WTC11 (cell line): Measurements from ENCODE around the gene TCEAL3. TPM values are rescaled to one million over a fixed set of nuclear protein-coding genes. Genes with fewer than 3 reads are reported as not detected.

Experiments
- ATAC-seq: fragments of 200-7000 bp; cut with Tn5 transposase; 2 replicates; pipeline ENCODE4 v1.10.0; 2021; ENCODE audit warnings: mild to moderate bottlenecking, moderate library complexity
- CTCF ChIA-PET: fragments of 300-600 bp; sonication (Branson Sonifier 250); formaldehyde crosslinking; loops from one replicate; lab custom pipeline; 2021; ENCODE audit warnings: antibody characterized with exemption; lab: Charles Lee
- POLR2A ChIA-PET: fragments of 350-600 bp; sonication (Branson Sonifier 250); formaldehyde crosslinking; loops from one replicate; lab custom pipeline; 2021; ENCODE audit warnings: antibody characterized with exemption; lab: Charles Lee
- DNase-seq: peaks from one replicate; pipeline ENCODE4 v3.0.0; 2021; ENCODE audit warnings: low spot score
- H3K27ac Mint-ChIP-seq: 2 replicates; pipeline ENCODE4 v1.8.0; 2021; ENCODE audit warnings: mixed read lengths
- H3K27me3 Mint-ChIP-seq: 2 replicates; pipeline ENCODE4 v1.8.0; 2021; ENCODE audit warnings: low read depth, mild to moderate bottlenecking, moderate library complexity, mixed read lengths
- H3K36me3 Mint-ChIP-seq: 2 replicates; pipeline ENCODE4 v1.8.0; 2021; ENCODE audit warnings: mixed read lengths
- H3K4me1 Mint-ChIP-seq: 2 replicates; pipeline ENCODE4 v1.8.0; 2022; ENCODE audit warnings: mixed read lengths
- H3K4me3 Mint-ChIP-seq: 2 replicates; pipeline ENCODE4 v1.8.0; 2021; ENCODE audit warnings: mild to moderate bottlenecking, moderate library complexity, mixed read lengths
- H3K9me3 Mint-ChIP-seq: 2 replicates; pipeline ENCODE4 v1.8.0; 2021; ENCODE audit warnings: mixed read lengths
- CBFB ChIP-seq: sonication (generic); formaldehyde crosslinking; IDR thresholded peaks from 2 replicates; pipeline ENCODE4 v1.8.1; 2022; ENCODE audit warnings: mild to moderate bottlenecking, low read depth, missing genetic modification reagents
- ELF4 ChIP-seq: sonication (generic); formaldehyde crosslinking; IDR thresholded peaks from 2 replicates; pipeline ENCODE4 v1.8.1; 2022; ENCODE audit warnings: low read depth, mild to moderate bottlenecking, moderate library complexity, missing genetic modification reagents
- GTF2I ChIP-seq: fragments of 250-450 bp; sonication (Bioruptor Pico); conservative IDR thresholded peaks from 2 replicates; pipeline ENCODE4 v1.4.0; 2021; ENCODE audit warnings: mild to moderate bottlenecking
- JUN ChIP-seq: sonication (generic); formaldehyde crosslinking; IDR thresholded peaks from 2 replicates; pipeline ENCODE4 v1.8.0; 2023; ENCODE audit warnings: mild to moderate bottlenecking, missing genetic modification reagents
- NFYB ChIP-seq: sonication (generic); formaldehyde crosslinking; conservative IDR thresholded peaks from 2 replicates; pipeline ENCODE4 v1.8.0; 2022; ENCODE audit warnings: low read depth, missing genetic modification reagents
- NR1H2 ChIP-seq: sonication (generic); formaldehyde crosslinking; IDR thresholded peaks from 2 replicates; pipeline ENCODE4 v1.9.0; 2021; ENCODE audit warnings: mild to moderate bottlenecking, moderate library complexity, missing genetic modification reagents
- NR3C1 ChIP-seq: sonication (generic); formaldehyde crosslinking; conservative IDR thresholded peaks from 2 replicates; pipeline ENCODE4 v1.8.1; 2023; ENCODE audit warnings: low read depth, mild to moderate bottlenecking, missing genetic modification reagents
- RELA ChIP-seq: sonication (generic); formaldehyde crosslinking; IDR thresholded peaks from 2 replicates; pipeline ENCODE4 v1.8.1; 2022; ENCODE audit warnings: missing genetic modification reagents, mild to moderate bottlenecking, borderline replicate concordance
- SP1 ChIP-seq: sonication (generic); formaldehyde crosslinking; conservative IDR thresholded peaks from 2 replicates; pipeline ENCODE4 v1.8.1; 2022; ENCODE audit warnings: missing genetic modification reagents
- TP53 ChIP-seq: sonication (generic); formaldehyde crosslinking; IDR thresholded peaks from 2 replicates; pipeline ENCODE4 v1.8.1; 2023; ENCODE audit warnings: mild to moderate bottlenecking, missing genetic modification reagents
- ZNF263 ChIP-seq: sonication (generic); formaldehyde crosslinking; IDR thresholded peaks from 2 replicates; pipeline ENCODE4 v1.8.1; 2022; ENCODE audit warnings: low read depth, mild to moderate bottlenecking, moderate library complexity, missing genetic modification reagents
- ZNF396 ChIP-seq: fragments of 250-450 bp; sonication (Bioruptor Pico); IDR thresholded peaks from 2 replicates; pipeline ENCODE4 v1.8.0; 2021; ENCODE audit warnings: mild to moderate bottlenecking, moderate library complexity, borderline replicate concordance
- total RNA-seq: library from RNA; stranded (reverse); gene quantifications from 3 replicates; pipeline ENCODE4 v1.2.3, GENCODE V29; 2021
- TF ChIP-seq, protein P1 (sequence below): sonication (generic); formaldehyde crosslinking; IDR thresholded peaks from 2 replicates; pipeline ENCODE4 v1.8.1; 2023; ENCODE audit warnings: mild to moderate bottlenecking, moderate library complexity, missing genetic modification reagents
- TF ChIP-seq, protein P2 (sequence below): sonication (generic); formaldehyde crosslinking; IDR thresholded peaks from 2 replicates; pipeline ENCODE4 v1.8.0; 2023; ENCODE audit warnings: missing genetic modification reagents, mild to moderate bottlenecking, borderline replicate concordance
- TF ChIP-seq, protein P3 (sequence below): sonication (generic); formaldehyde crosslinking; IDR thresholded peaks from 2 replicates; pipeline ENCODE4 v1.8.0; 2022; ENCODE audit warnings: mild to moderate bottlenecking, missing genetic modification reagents
- TF ChIP-seq, protein P4 (sequence below): sonication (generic); formaldehyde crosslinking; IDR thresholded peaks from 2 replicates; pipeline ENCODE4 v1.8.0; 2023; ENCODE audit warnings: mild to moderate bottlenecking, missing genetic modification reagents
- TF ChIP-seq, protein P5 (sequence below): sonication (generic); formaldehyde crosslinking; IDR thresholded peaks from 2 replicates; pipeline ENCODE4 v1.8.1; 2023; ENCODE audit warnings: mild to moderate bottlenecking, missing genetic modification reagents, borderline replicate concordance
- TF ChIP-seq, protein P6 (sequence below): sonication (generic); formaldehyde crosslinking; IDR thresholded peaks from 2 replicates; pipeline ENCODE4 v1.8.0; 2023; ENCODE audit warnings: missing genetic modification reagents

TCEAL3 gene
- total RNA-seq, 1 experiment from 2014 or later = 9.3 TPM

DNA sequence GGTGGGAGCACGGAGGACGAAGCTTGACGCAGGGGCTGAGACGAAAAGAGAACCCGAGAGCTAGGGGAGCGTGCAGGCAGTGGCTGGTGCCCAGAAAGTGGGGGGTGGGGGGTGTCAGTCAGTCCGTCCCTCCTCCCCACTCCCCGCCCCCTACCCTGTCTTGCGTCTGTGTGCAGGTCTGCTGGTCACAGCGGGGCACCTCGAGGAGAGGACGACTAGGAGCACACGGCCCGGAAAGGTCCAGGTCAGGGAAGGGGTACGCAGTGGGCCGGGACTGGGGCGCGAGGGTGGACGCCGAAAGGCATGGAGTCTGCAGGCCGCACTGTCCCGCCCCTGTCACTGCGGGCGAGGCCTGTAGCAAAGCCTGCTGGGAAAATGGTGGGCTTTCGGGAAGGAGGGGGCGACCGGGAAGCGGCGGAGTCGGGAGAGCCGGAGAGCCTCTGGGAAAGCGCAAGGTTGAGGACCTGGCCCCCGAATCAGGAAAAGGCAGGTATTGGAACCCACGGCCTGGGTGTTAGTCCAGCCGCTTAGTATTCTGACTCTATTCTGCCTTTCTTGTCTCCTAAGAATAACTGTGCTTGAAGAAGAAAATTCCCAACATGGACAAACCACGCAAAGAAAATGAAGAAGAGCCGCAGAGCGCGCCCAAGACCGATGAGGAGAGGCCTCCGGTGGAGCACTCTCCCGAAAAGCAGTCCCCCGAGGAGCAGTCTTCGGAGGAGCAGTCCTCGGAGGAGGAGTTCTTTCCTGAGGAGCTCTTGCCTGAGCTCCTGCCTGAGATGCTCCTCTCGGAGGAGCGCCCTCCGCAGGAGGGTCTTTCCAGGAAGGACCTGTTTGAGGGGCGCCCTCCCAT, 21.8 kb downstream of the TCEAL3 start (continued):
- TF ChIP-seq, protein P1, sequence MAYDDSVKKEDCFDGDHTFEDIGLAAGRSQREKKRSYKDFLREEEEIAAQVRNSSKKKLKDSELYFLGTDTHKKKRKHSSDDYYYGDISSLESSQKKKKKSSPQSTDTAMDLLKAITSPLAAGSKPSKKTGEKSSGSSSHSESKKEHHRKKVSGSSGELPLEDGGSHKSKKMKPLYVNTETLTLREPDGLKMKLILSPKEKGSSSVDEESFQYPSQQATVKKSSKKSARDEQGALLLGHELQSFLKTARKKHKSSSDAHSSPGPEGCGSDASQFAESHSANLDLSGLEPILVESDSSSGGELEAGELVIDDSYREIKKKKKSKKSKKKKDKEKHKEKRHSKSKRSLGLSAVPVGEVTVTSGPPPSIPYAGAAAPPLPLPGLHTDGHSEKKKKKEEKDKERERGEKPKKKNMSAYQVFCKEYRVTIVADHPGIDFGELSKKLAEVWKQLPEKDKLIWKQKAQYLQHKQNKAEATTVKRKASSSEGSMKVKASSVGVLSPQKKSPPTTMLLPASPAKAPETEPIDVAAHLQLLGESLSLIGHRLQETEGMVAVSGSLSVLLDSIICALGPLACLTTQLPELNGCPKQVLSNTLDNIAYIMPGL (CRISPR knock-in tag) = 0 out of 2 replicates have a peak, but pooled peaks have one; percentile 56
- TF ChIP-seq TP53 (CRISPR knock-in tag) = no peak
- no peak for TF ChIP-seq CBFB (CRISPR knock-in tag)
- TF ChIP-seq, protein P2, sequence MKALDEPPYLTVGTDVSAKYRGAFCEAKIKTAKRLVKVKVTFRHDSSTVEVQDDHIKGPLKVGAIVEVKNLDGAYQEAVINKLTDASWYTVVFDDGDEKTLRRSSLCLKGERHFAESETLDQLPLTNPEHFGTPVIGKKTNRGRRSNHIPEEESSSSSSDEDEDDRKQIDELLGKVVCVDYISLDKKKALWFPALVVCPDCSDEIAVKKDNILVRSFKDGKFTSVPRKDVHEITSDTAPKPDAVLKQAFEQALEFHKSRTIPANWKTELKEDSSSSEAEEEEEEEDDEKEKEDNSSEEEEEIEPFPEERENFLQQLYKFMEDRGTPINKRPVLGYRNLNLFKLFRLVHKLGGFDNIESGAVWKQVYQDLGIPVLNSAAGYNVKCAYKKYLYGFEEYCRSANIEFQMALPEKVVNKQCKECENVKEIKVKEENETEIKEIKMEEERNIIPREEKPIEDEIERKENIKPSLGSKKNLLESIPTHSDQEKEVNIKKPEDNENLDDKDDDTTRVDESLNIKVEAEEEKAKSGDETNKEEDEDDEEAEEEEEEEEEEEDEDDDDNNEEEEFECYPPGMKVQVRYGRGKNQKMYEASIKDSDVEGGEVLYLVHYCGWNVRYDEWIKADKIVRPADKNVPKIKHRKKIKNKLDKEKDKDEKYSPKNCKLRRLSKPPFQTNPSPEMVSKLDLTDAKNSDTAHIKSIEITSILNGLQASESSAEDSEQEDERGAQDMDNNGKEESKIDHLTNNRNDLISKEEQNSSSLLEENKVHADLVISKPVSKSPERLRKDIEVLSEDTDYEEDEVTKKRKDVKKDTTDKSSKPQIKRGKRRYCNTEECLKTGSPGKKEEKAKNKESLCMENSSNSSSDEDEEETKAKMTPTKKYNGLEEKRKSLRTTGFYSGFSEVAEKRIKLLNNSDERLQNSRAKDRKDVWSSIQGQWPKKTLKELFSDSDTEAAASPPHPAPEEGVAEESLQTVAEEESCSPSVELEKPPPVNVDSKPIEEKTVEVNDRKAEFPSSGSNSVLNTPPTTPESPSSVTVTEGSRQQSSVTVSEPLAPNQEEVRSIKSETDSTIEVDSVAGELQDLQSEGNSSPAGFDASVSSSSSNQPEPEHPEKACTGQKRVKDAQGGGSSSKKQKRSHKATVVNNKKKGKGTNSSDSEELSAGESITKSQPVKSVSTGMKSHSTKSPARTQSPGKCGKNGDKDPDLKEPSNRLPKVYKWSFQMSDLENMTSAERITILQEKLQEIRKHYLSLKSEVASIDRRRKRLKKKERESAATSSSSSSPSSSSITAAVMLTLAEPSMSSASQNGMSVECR (CRISPR knock-in tag) = 0 out of 2 replicates have a peak, but pooled peaks have one; percentile 20
- TF ChIP-seq SP1 (CRISPR knock-in tag) = peak; percentile 36; the same call in 1 of the 2 replicates
- TF ChIP-seq, protein P3, sequence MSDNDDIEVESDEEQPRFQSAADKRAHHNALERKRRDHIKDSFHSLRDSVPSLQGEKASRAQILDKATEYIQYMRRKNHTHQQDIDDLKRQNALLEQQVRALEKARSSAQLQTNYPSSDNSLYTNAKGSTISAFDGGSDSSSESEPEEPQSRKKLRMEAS (CRISPR knock-in tag) = peak; percentile 39; the same call in 1 of the 2 replicates
- TF ChIP-seq NFYB (CRISPR knock-in tag) = no peak
- peak; percentile 94 for TF ChIP-seq ZNF263 (CRISPR knock-in tag)
- no peak for TF ChIP-seq GTF2I (CRISPR knock-in tag)
- TF ChIP-seq, protein P4, sequence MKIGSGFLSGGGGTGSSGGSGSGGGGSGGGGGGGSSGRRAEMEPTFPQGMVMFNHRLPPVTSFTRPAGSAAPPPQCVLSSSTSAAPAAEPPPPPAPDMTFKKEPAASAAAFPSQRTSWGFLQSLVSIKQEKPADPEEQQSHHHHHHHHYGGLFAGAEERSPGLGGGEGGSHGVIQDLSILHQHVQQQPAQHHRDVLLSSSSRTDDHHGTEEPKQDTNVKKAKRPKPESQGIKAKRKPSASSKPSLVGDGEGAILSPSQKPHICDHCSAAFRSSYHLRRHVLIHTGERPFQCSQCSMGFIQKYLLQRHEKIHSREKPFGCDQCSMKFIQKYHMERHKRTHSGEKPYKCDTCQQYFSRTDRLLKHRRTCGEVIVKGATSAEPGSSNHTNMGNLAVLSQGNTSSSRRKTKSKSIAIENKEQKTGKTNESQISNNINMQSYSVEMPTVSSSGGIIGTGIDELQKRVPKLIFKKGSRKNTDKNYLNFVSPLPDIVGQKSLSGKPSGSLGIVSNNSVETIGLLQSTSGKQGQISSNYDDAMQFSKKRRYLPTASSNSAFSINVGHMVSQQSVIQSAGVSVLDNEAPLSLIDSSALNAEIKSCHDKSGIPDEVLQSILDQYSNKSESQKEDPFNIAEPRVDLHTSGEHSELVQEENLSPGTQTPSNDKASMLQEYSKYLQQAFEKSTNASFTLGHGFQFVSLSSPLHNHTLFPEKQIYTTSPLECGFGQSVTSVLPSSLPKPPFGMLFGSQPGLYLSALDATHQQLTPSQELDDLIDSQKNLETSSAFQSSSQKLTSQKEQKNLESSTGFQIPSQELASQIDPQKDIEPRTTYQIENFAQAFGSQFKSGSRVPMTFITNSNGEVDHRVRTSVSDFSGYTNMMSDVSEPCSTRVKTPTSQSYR (CRISPR knock-in tag) = 0 out of 2 replicates have a peak, but pooled peaks have one; percentile 64
- no peak for TF ChIP-seq NR1H2 (CRISPR knock-in tag)

DNA sequence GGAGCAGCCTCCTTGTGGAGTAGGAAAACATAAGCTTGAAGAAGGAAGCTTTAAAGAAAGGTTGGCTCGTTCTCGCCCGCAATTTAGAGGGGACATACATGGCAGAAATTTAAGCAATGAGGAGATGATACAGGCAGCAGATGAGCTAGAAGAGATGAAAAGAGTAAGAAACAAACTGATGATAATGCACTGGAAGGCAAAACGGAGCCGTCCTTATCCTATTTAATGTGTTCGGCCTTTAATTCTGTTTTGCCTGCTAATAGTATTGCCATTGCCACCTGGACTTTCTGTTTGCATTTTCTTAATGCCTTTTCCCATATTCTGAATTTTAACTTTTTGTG, 22.4 kb downstream of the TCEAL3 start:
- POLR2A ChIA-PET = interaction anchor here (0.7 to 1.4 kb wide), 3 partner anchors 9 to 93 kb away, joined by 3 to 4 read pairs (median 4); no protein-coding TSS in a partner anchor
- CTCF ChIA-PET = interaction anchor here (0.6 to 2.2 kb wide), 32 partner anchors 9 to 288 kb away, joined by 3 to 23 read pairs (median 4); partner anchors contain the start of genes RAB9B, TCEAL3 and TCEAL4
- no peak for ATAC-seq
- no peak for TF ChIP-seq ZNF396
- TF ChIP-seq, protein P5, sequence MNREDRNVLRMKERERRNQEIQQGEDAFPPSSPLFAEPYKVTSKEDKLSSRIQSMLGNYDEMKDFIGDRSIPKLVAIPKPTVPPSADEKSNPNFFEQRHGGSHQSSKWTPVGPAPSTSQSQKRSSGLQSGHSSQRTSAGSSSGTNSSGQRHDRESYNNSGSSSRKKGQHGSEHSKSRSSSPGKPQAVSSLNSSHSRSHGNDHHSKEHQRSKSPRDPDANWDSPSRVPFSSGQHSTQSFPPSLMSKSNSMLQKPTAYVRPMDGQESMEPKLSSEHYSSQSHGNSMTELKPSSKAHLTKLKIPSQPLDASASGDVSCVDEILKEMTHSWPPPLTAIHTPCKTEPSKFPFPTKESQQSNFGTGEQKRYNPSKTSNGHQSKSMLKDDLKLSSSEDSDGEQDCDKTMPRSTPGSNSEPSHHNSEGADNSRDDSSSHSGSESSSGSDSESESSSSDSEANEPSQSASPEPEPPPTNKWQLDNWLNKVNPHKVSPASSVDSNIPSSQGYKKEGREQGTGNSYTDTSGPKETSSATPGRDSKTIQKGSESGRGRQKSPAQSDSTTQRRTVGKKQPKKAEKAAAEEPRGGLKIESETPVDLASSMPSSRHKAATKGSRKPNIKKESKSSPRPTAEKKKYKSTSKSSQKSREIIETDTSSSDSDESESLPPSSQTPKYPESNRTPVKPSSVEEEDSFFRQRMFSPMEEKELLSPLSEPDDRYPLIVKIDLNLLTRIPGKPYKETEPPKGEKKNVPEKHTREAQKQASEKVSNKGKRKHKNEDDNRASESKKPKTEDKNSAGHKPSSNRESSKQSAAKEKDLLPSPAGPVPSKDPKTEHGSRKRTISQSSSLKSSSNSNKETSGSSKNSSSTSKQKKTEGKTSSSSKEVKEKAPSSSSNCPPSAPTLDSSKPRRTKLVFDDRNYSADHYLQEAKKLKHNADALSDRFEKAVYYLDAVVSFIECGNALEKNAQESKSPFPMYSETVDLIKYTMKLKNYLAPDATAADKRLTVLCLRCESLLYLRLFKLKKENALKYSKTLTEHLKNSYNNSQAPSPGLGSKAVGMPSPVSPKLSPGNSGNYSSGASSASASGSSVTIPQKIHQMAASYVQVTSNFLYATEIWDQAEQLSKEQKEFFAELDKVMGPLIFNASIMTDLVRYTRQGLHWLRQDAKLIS = no peak
- no peak for TF ChIP-seq JUN
- TF ChIP-seq RELA (CRISPR knock-in tag) = no peak
- TF ChIP-seq NR3C1 = no peak
- TF ChIP-seq, protein P6, sequence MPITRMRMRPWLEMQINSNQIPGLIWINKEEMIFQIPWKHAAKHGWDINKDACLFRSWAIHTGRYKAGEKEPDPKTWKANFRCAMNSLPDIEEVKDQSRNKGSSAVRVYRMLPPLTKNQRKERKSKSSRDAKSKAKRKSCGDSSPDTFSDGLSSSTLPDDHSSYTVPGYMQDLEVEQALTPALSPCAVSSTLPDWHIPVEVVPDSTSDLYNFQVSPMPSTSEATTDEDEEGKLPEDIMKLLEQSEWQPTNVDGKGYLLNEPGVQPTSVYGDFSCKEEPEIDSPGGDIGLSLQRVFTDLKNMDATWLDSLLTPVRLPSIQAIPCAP (CRISPR knock-in tag) = no peak
- TF ChIP-seq ELF4 (CRISPR knock-in tag) = no peak
- TF ChIP-seq, protein P3 (CRISPR knock-in tag) = no peak

More for the DNA sequence above, 22.4 kb downstream of the TCEAL3 start:
- Mint-ChIP-seq H3K27me3 (no peaks in the 10 kb centered on the region), H3K4me3 (peak overlapping the region; percentile 90), H3K4me1 (peaks cover 10% of the 10 kb centered on the region), H3K9me3 (no peaks in the 10 kb centered on the region), H3K27ac (peak overlapping the region; percentile 80), H3K36me3 (no peaks in the 10 kb centered on the region)
- no peak for DNase-seq
